ENCODE data around the gene CDON. TPM values are rescaled to one million over a fixed set of nuclear protein-coding genes. Genes with fewer than 3 reads are reported as not detected.

CDON gene, protein sequence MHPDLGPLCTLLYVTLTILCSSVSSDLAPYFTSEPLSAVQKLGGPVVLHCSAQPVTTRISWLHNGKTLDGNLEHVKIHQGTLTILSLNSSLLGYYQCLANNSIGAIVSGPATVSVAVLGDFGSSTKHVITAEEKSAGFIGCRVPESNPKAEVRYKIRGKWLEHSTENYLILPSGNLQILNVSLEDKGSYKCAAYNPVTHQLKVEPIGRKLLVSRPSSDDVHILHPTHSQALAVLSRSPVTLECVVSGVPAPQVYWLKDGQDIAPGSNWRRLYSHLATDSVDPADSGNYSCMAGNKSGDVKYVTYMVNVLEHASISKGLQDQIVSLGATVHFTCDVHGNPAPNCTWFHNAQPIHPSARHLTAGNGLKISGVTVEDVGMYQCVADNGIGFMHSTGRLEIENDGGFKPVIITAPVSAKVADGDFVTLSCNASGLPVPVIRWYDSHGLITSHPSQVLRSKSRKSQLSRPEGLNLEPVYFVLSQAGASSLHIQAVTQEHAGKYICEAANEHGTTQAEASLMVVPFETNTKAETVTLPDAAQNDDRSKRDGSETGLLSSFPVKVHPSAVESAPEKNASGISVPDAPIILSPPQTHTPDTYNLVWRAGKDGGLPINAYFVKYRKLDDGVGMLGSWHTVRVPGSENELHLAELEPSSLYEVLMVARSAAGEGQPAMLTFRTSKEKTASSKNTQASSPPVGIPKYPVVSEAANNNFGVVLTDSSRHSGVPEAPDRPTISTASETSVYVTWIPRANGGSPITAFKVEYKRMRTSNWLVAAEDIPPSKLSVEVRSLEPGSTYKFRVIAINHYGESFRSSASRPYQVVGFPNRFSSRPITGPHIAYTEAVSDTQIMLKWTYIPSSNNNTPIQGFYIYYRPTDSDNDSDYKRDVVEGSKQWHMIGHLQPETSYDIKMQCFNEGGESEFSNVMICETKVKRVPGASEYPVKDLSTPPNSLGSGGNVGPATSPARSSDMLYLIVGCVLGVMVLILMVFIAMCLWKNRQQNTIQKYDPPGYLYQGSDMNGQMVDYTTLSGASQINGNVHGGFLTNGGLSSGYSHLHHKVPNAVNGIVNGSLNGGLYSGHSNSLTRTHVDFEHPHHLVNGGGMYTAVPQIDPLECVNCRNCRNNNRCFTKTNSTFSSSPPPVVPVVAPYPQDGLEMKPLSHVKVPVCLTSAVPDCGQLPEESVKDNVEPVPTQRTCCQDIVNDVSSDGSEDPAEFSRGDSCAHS (N-terminal part only)
- 3.6 TPM in 2 replicates for total RNA-seq

DNA sequence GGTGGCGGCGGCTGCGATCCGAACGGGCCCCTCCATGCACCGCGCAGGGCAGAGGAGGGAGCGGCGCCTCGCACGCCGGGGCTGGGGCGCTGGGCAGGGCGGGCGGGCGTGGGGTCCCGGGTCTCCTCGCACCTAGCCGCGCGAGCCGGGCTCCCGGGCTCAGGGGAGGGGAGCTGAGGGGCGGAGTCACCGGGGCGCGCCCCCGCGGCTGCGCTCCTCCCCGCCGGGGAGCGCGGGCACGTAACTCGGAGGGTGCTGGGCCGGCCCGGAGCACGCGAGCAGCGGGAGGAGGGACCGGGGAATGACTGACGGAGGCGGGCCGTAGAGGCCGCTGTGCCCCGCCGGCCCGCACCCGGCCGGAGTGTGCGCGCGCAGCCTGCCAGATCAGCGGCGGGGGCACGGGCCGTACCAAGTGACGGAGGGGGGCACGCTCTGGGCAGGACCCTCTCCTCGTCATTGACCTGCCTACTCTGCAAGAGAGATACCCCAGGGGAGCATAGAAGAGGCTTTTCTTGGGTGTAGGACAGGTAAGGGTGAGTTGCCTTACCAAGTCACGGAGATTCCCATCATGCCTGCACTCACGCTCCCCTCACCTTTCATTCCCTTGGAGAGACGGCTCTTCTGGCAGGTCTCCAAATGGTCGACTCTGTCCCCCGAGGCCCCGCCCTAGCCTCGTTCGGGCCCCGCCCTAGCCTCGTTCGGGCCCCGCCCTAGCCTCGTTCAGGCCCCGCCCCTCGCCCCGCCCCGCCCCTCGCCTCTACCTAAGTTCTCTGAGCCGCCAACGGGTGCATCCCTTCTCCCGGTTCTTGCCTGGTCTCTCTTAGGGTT, at the start of gene CDON:
Gene CDON (minus strand): TSS at position 188 of the 828 bp plus-strand sequence. CDS start 39,390 bp downstream, outside the sequence.

DNA sequence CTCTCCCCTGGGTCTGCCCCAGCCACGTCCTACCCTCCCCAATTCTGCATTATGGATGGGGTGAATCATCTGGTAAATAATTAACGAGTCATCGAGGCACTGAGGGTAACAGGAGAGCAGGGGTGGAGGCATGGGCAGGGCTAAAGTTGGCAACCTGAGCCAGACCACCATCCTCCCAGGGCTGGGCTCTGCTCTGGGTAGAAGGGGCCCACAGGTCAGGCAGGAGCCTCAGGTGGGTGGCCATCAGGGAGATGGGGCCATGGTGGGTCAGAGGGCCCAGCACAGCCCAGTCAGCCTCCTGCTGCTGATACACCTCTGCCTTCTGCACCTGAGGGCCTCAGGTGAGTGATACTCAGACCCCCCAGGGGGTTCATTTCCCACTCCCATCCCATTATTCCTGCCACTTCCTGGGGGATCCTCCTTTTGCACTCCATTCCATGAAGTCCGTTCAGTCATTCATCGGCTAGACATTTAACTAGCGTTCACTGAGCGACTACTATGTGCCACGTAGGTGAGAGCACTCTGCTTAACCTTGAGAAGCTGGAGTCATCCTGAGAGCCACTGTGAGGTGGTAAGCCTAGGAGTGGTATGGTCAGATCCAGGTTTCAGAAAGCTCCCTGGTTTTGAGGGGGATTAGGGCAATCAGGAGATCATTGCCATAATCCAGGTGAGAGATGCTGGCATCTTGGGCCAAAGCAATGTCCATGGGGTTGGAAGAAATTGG, 116.7 kb downstream of the CDON start, which contains the start of gene VSIG10L2:
Gene VSIG10L2 (plus strand): TSS at position 248 of the 724 bp plus-strand sequence. CDS start 12 bp downstream, at position 260.

Other genes starting within 250 kb of the CDON start
- gene PATE4, start 229.6 kb downstream of the CDON start, total RNA-seq = not detected in 2 replicates
- 8.9 and 15.3 TPM in 2 replicates for gene HYLS1, start 175.2 kb downstream of the CDON start, total RNA-seq
- gene PUS3, start 159.7 kb downstream of the CDON start, total RNA-seq = 14.6 and 15.8 TPM in 2 replicates
- gene DDX25, start 158.4 kb downstream of the CDON start, total RNA-seq = not detected in 2 replicates
- not detected in 2 replicates for gene VSIG10L2, start 116.8 kb downstream of the CDON start, total RNA-seq
- 42.9 and 45.6 TPM in 2 replicates for gene RPUSD4, start 148.8 kb upstream of the CDON start, total RNA-seq
- gene FAM118B, start 148.9 kb upstream of the CDON start, total RNA-seq = 37.3 and 41.6 TPM in 2 replicates
- gene SRPRA, start 206.0 kb upstream of the CDON start, total RNA-seq = 104 and 107 TPM in 2 replicates
- gene FOXRED1, start 206.3 kb upstream of the CDON start, total RNA-seq = 15.2 and 20.9 TPM in 2 replicates
- 6.1 and 6.4 TPM in 2 replicates for gene TIRAP, start 220.2 kb upstream of the CDON start, total RNA-seq
- gene DCPS, start 241.2 kb upstream of the CDON start, total RNA-seq = 15.2 and 18.9 TPM in 2 replicates